H1 (cell line): Measurements from ENCODE around the gene ARL2BP. TPM values are rescaled to one million over a fixed set of nuclear protein-coding genes. Genes with fewer than 3 reads are reported as not detected.

ENCODE experiments used
- CTCF ChIA-PET: fragments of 300-600 bp; sonication (Branson Sonifier 250); formaldehyde crosslinking; loops from one replicate; lab custom pipeline; 2021; ENCODE audit not compliant: partially characterized antibody; lab: Charles Lee
- POLR2A ChIA-PET: fragments of 300-600 bp; sonication (Branson Sonifier 250); formaldehyde crosslinking; loops from one replicate; lab custom pipeline; 2021; ENCODE audit warnings: inconsistent platforms; ENCODE audit not compliant: partially characterized antibody; lab: Charles Lee
- DNase-seq, 2 experiments: peaks; one replicate each; pipeline versions ENCODE4 v3.0.0 to v3.0.0-alpha.2; 2010 to 2022; ENCODE audit warnings: low spot score in 2 of 2, low read depth in 1 of 2, mixed read lengths in 1 of 2
- FAIRE-seq: peaks from 2 replicates; lab custom pipeline; 2011; peaks lifted over from hg19 to GRCh38; lab: Jason Lieb, UNC
- H2AFZ ChIP-seq: 2 replicates; pipeline ENCODE4 v1.8.1; 2012; ENCODE audit warnings: low read length, inconsistent platforms
- H2AK5ac ChIP-seq: 2 replicates; pipeline ENCODE4 v1.6.1; 2013; ENCODE audit warnings: low read depth, low read length
- H2BK120ac ChIP-seq: replicated peaks from 2 replicates; pipeline ENCODE3; 2013; ENCODE audit warnings: low read depth, low read length, inconsistent platforms
- H2BK12ac ChIP-seq: 2 replicates; pipeline ENCODE4 v1.6.1; 2013; ENCODE audit warnings: low read depth, low read length
- H2BK15ac ChIP-seq: 2 replicates; pipeline ENCODE4 v1.6.1; 2013; ENCODE audit warnings: low read length
- H2BK20ac ChIP-seq: 2 replicates; pipeline ENCODE4 v1.6.1; 2013; ENCODE audit warnings: low read length
- H2BK5ac ChIP-seq: 2 replicates; pipeline ENCODE4 v1.6.1; 2013; ENCODE audit warnings: low read depth, low read length
- H3K14ac ChIP-seq: 2 replicates; pipeline ENCODE4 v1.6.1; 2013; ENCODE audit warnings: inconsistent platforms; ENCODE audit not compliant: insufficient read length
- H3K18ac ChIP-seq: 2 replicates; pipeline ENCODE4 v1.6.1; 2013; ENCODE audit warnings: low read length; ENCODE audit errors: extremely low read depth
- H3K23ac ChIP-seq: 2 replicates; pipeline ENCODE4 v1.6.1; 2013; ENCODE audit warnings: inconsistent platforms; ENCODE audit not compliant: insufficient read length
- H3K23me2 ChIP-seq: 2 replicates; pipeline ENCODE4 v1.6.1; 2013; ENCODE audit warnings: low read depth, low read length
- H3K27ac ChIP-seq: 2 replicates; pipeline ENCODE4 v1.6.1; 2011; ENCODE audit warnings: low read depth, low read length, inconsistent platforms
- H3K27me3 ChIP-seq, 4 experiments: replicated peaks in 1 of 4; 1 replicate in 1 of 4; 2 replicates in 3 of 4; pipeline versions ENCODE4 v1.6.1 to v1.8.1; 2011 to 2013; ENCODE audit warnings: low read length in 3 of 4, mild to moderate bottlenecking in 3 of 4, inconsistent platforms in 2 of 4, mixed read lengths in 2 of 4, moderate library complexity in 1 of 4; ENCODE audit not compliant: control insufficient read depth in 3 of 4, insufficient read depth in 3 of 4; ENCODE audit errors: extremely low read depth in 1 of 4
- H3K36me3 ChIP-seq, 4 experiments: 2 replicates each; pipeline versions ENCODE4 v1.6.1 to v1.8.1; 2011 to 2013; ENCODE audit warnings: mild to moderate bottlenecking in 4 of 4, low read length in 3 of 4, moderate library complexity in 2 of 4, control low read depth in 1 of 4, inconsistent platforms in 1 of 4; ENCODE audit not compliant: insufficient read depth in 4 of 4, control insufficient read depth in 2 of 4
- H3K4ac ChIP-seq: replicated peaks from 2 replicates; pipeline ENCODE3; 2013; ENCODE audit warnings: low read length, low read depth, mixed read lengths, inconsistent platforms; ENCODE audit not compliant: insufficient read length
- H3K4me1 ChIP-seq, 4 experiments: replicated peaks in 1 of 4; 1 replicate in 1 of 4; 2 replicates in 3 of 4; pipeline versions ENCODE4 v1.6.1 to v1.8.1; 2011 to 2013; ENCODE audit warnings: low read length in 3 of 4, inconsistent platforms in 2 of 4, mixed read lengths in 1 of 4; ENCODE audit not compliant: insufficient read depth in 4 of 4, control insufficient read depth in 3 of 4
- H3K4me2 ChIP-seq, 2 experiments: 2 replicates each; pipeline versions ENCODE4 v1.6.1 to v1.8.1; 2011 to 2013; ENCODE audit warnings: low read depth in 2 of 2, low read length in 2 of 2, control low read depth in 1 of 2, inconsistent platforms in 1 of 2, mild to moderate bottlenecking in 1 of 2; ENCODE audit not compliant: insufficient read depth in 1 of 2
- H3K4me3 ChIP-seq, 4 experiments: fragments of 200-600, 300-600 bp in 1 of 4; sonication (generic), shearing (Covaris generic), sonication (Bioruptor Twin) in 1 of 4; 2 replicates each; pipeline versions ENCODE4 v1.5.1 to v1.8.1; 2011 to 2016; ENCODE audit warnings: low read length in 4 of 4, low read depth in 3 of 4, control low read depth in 2 of 4, inconsistent platforms in 2 of 4, mild to moderate bottlenecking in 2 of 4, mixed read lengths in 1 of 4, moderate library complexity in 1 of 4; ENCODE audit not compliant: insufficient read depth in 2 of 4; ENCODE audit errors: extremely low read depth in 1 of 4
- H3K56ac ChIP-seq: replicated peaks from 2 replicates; pipeline ENCODE3; 2013; ENCODE audit warnings: low read depth, mild to moderate bottlenecking, mixed read lengths, low read length, inconsistent platforms; ENCODE audit not compliant: insufficient read length
- H3K79me1 ChIP-seq: 2 replicates; pipeline ENCODE4 v1.6.1; 2013; ENCODE audit warnings: low read depth, low read length, control low read depth
- H3K79me2 ChIP-seq, 2 experiments: 2 replicates each; pipeline versions ENCODE4 v1.6.1 to v1.8.1; 2012 to 2013; ENCODE audit warnings: low read length in 2 of 2, mild to moderate bottlenecking in 2 of 2, inconsistent platforms in 1 of 2; ENCODE audit not compliant: insufficient read depth in 2 of 2, control insufficient read depth in 1 of 2
- H3K9ac ChIP-seq, 4 experiments: replicated peaks in 1 of 4; 1 replicate in 1 of 4; 2 replicates in 3 of 4; pipeline versions ENCODE4 v1.6.1 to v1.8.1; 2011 to 2013; ENCODE audit warnings: low read depth in 3 of 4, low read length in 3 of 4, control low read depth in 2 of 4, mild to moderate bottlenecking in 2 of 4, moderate library complexity in 2 of 4, inconsistent platforms in 1 of 4; ENCODE audit errors: extremely low read depth in 1 of 4
- H3K9me3 ChIP-seq, 2 experiments: 2 replicates each; pipeline versions ENCODE4 v1.6.1 to v1.8.1; 2012 to 2013; ENCODE audit warnings: mild to moderate bottlenecking in 2 of 2, moderate library complexity in 2 of 2, control low read depth in 1 of 2, inconsistent platforms in 1 of 2, low read depth in 1 of 2, low read length in 1 of 2, mixed read lengths in 1 of 2; ENCODE audit not compliant: insufficient read depth in 2 of 2
- H4K20me1 ChIP-seq, 2 experiments: replicated peaks in 1 of 2; 2 replicates each; pipeline versions ENCODE3 to v1.8.1; 2011 to 2013; ENCODE audit warnings: inconsistent platforms in 2 of 2, low read length in 2 of 2, mild to moderate bottlenecking in 1 of 2; ENCODE audit not compliant: insufficient read depth in 2 of 2, control insufficient read depth in 1 of 2
- H4K5ac ChIP-seq: 2 replicates; pipeline ENCODE4 v1.6.1; 2013; ENCODE audit warnings: low read length, low read depth, mixed read lengths, inconsistent platforms; ENCODE audit not compliant: insufficient read length
- H4K8ac ChIP-seq: 2 replicates; pipeline ENCODE4 v1.8.0; 2013; ENCODE audit warnings: mild to moderate bottlenecking, moderate library complexity, low read length, inconsistent platforms; ENCODE audit not compliant: insufficient read depth; ENCODE audit errors: extremely low read depth
- H4K91ac ChIP-seq: replicated peaks from 2 replicates; pipeline ENCODE3; 2013; ENCODE audit warnings: low read length, mixed read lengths, inconsistent platforms; ENCODE audit not compliant: insufficient read length
- CEBPB ChIP-seq: IDR thresholded peaks from 2 replicates; pipeline ENCODE4 v1.6.1; 2012; ENCODE audit warnings: low read depth, low read length
- CREB1 ChIP-seq: IDR thresholded peaks from 2 replicates; pipeline ENCODE4 v1.6.1; 2012; ENCODE audit warnings: inconsistent platforms
- EZH2 ChIP-seq: fragments of 200-600 bp; sonication (generic); IDR thresholded peaks from 2 replicates; pipeline ENCODE4 v1.7.1; 2012; ENCODE audit warnings: low read depth, mild to moderate bottlenecking, moderate library complexity, low read length, inconsistent platforms; ENCODE audit not compliant: severe bottlenecking
- HDAC6 ChIP-seq: IDR thresholded peaks from one replicate; pipeline ENCODE4 v1.7.1; 2012; ENCODE audit warnings: low read depth, mild to moderate bottlenecking, inconsistent platforms, low read length, moderate library complexity
- JUN ChIP-seq: IDR thresholded peaks from 2 replicates; pipeline ENCODE4 v1.6.1; 2011; ENCODE audit warnings: low read depth, mild to moderate bottlenecking, improper control_type of control experiment, low read length
- JUND ChIP-seq: IDR thresholded peaks from 2 replicates; pipeline ENCODE4 v1.6.1; 2011; ENCODE audit warnings: mild to moderate bottlenecking, improper control_type of control experiment, low read length
- POLR2AphosphoS5 ChIP-seq: IDR thresholded peaks from 2 replicates; pipeline ENCODE4 v1.6.1; 2011; ENCODE audit warnings: low read depth, low read length
- RFX5 ChIP-seq: IDR thresholded peaks from 2 replicates; pipeline ENCODE4 v1.6.1; 2011; ENCODE audit warnings: low read depth, low read length, improper control_type of control experiment, borderline replicate concordance
- RXRA ChIP-seq: IDR thresholded peaks from 2 replicates; pipeline ENCODE4 v1.6.1; 2011; ENCODE audit warnings: low read depth, mild to moderate bottlenecking, low read length, moderate library complexity; ENCODE audit not compliant: insufficient read depth
- SAP30 ChIP-seq: fragments of 300-600 bp; sonication (generic); IDR thresholded peaks from 2 replicates; pipeline ENCODE4 v1.7.1; 2012; ENCODE audit warnings: low read length, moderate library complexity, mild to moderate bottlenecking, inconsistent platforms; ENCODE audit not compliant: insufficient read depth, insufficient replicate concordance
- YY1 ChIP-seq: IDR thresholded peaks from 2 replicates; pipeline ENCODE4 v1.6.1; 2011; ENCODE audit warnings: low read depth, mild to moderate bottlenecking, low read length
- WGBS, 2 experiments: shearing (Covaris generic) in 1 of 2; methylation state at CpG; one replicate each; pipeline versions ENCODE4 v1.1.6 to v1.1.7; 2013 to 2015; ENCODE audit warnings: low lambda C conversion rate in 2 of 2, mixed read lengths in 2 of 2, inconsistent platforms in 1 of 2, low coverage in 1 of 2, missing lambda C conversion rate in 1 of 2; ENCODE audit not compliant: insufficient replicate concordance in 2 of 2, insufficient coverage in 1 of 2, insufficient read length in 1 of 2; ENCODE audit errors: extremely low coverage in 1 of 2, missing lambda C conversion rate in 1 of 2; 5-methylcytosine and 5-hydroxymethylcytosine counted together
- polyA plus RNA-seq, 7 experiments: library from polyadenylated mRNA; depleted of rRNA in 3 of 7; stranded (reverse) in 5 of 7; unstranded in 2 of 7; fragments of >200 nt in 5 of 7; fragments of 200-250 nt in 2 of 7; gene quantifications; 1 replicate in 5 of 7; 2 replicates in 1 of 7; 4 replicates in 1 of 7; pipeline versions ENCODE4 v1.2.1 to v1.2.3, GENCODE V29; 2011 to 2013; ENCODE audit warnings: missing spikeins in 2 of 7, mixed read lengths in 2 of 7
- total RNA-seq: library from RNA; stranded (reverse); fragmentation: NEBNext Ultra II Directional; extraction: Animal tissue kit (Norgen Biotek cat#: 25700); gene quantifications from 2 replicates; pipeline ENCODE4 v1.2.1, GENCODE V29; 2021

ARL2BP gene
- total and polyA plus RNA-seq, 2 of the 8 experiments (the other 6 are each of a cell fraction or from before 2014, with no cell fraction given), result 13.6 to 18.3 TPM

DNA sequence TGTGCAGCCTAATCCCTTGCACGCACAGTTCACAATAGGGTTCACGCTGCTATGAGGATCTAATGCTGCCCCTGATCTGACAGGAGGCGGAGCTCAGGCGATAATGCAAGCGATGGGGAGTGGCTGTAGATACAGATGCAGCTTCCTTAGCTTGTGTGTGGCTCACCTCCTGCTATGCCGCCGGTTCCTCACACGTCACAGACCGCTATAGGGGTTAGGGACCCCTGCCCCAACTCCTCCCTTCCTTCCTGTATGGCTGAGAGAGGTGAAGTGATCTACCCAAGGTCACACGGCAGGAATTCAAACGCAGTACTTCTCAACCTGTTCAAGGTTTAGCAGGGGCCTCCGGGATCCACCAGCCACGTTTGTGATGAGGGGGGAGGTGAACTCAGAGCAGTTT, 52.8 kb downstream of the ARL2BP start:
- no peak overlapping the region for H2BK120ac ChIP-seq
- H3K23me2 ChIP-seq, result peaks cover 6% of the 10 kb centered on the region; the same call in 1 of the 2 replicates
- TF ChIP-seq CEBPB (no peak), RFX5 (no peak), EZH2 (no peak), YY1 (no peak), HDAC6 (no peak), POLR2AphosphoS5 (peak; percentile 26; the same call in 1 of the 2 replicates), JUN (no peak), JUND (no peak), SAP30 (no peak), RXRA (no peak), CREB1 (peak; percentile 37; the same call in 1 of the 2 replicates)
- DNase-seq (no peak), FAIRE-seq (no peak)
- no peak overlapping the region for H2AK5ac ChIP-seq
- no peak overlapping the region for H3K56ac ChIP-seq
- H2BK12ac ChIP-seq, result no peak overlapping the region
- no peak overlapping the region for H4K5ac ChIP-seq
- no peak overlapping the region for H2BK15ac ChIP-seq
- H3K4me2 ChIP-seq, result peak overlapping the region in 1 of 2 experiments; percentile 29; a peak in 1 of 4 replicates
- peaks cover 0 to 6% (median 2%) of the 10 kb centered on the region in 4 experiments; a peak in 2 of 7 replicates for H3K27me3 ChIP-seq
- no peak overlapping the region for H2AFZ ChIP-seq
- no peak overlapping the region for H2BK5ac ChIP-seq
- 55% methylated on average over 13 of the region's 13 CpGs; no CpG with 5 or more reads in 1 of the 2 experiments for WGBS, 2 experiments
- no peak overlapping the region for H4K91ac ChIP-seq
- H3K23ac ChIP-seq, result no peak overlapping the region
- no peak overlapping the region for H3K4ac ChIP-seq
- H3K4me1 ChIP-seq, result peaks cover 0 to 5% (median 2%) of the 10 kb centered on the region in 4 experiments; a peak in 3 of 7 replicates
- H4K20me1 ChIP-seq, result no peaks in the 10 kb centered on the region
- no peaks in the 10 kb centered on the region for H3K79me2 ChIP-seq
- H3K18ac ChIP-seq, result no peak overlapping the region
- H3K36me3 ChIP-seq, result no peaks in the 10 kb centered on the region
- ChIA-PET POLR2A (interaction anchor here (5.0 kb wide), 1 partner anchor 120 kb away, joined by 47 read pairs; no protein-coding TSS in a partner anchor), CTCF (interaction anchor here (0.6 to 18.2 kb wide), 3 partner anchors 33 to 236 kb away, joined by 3 to 513 read pairs (median 4); no protein-coding TSS in a partner anchor)
- peak overlapping the region in 1 of 4 experiments; percentile 9; a peak in 1 of 8 replicates for H3K4me3 ChIP-seq
- no peak overlapping the region for H2BK20ac ChIP-seq
- no peak overlapping the region for H3K9ac ChIP-seq
- no peak overlapping the region for H4K8ac ChIP-seq
- no peaks in the 10 kb centered on the region for H3K9me3 ChIP-seq
- no peak overlapping the region for H3K14ac ChIP-seq
- H3K79me1 ChIP-seq, result no peaks in the 10 kb centered on the region
- no peak overlapping the region for H3K27ac ChIP-seq
